Keratinocyte (primary cell): ENCODE results near the gene SLC25A39. TPM values are rescaled to one million over a fixed set of nuclear protein-coding genes. Genes with fewer than 3 reads are reported as not detected.

ENCODE experiments used
- DNase-seq: peaks from one replicate; pipeline ENCODE4 v3.0.0-alpha.2; 2011; ENCODE audit warnings: low read depth, missing footprints, low spot score
- FAIRE-seq: peaks from 2 replicates; lab custom pipeline; 2011; peaks lifted over from hg19 to GRCh38; lab: Jason Lieb, UNC
- H2AFZ ChIP-seq: 2 replicates; pipeline ENCODE4 v1.6.0; 2012; ENCODE audit warnings: low read length, control low read depth, inconsistent platforms; ENCODE audit not compliant: control insufficient read depth
- H3K27ac ChIP-seq: 2 replicates; pipeline ENCODE4 v1.5.1; 2011; ENCODE audit warnings: low read length; ENCODE audit not compliant: control insufficient read depth, insufficient read depth
- H3K27me3 ChIP-seq: 3 replicates; pipeline ENCODE4 v1.6.0; 2011; ENCODE audit warnings: low read length; ENCODE audit not compliant: control insufficient read depth, insufficient read depth; ENCODE audit errors: extremely low read depth
- H3K36me3 ChIP-seq, 2 experiments: 2 replicates in 1 of 2; 3 replicates in 1 of 2; pipeline ENCODE4 v1.5.1; 2011; ENCODE audit warnings: low read length in 2 of 2, mild to moderate bottlenecking in 1 of 2; ENCODE audit not compliant: control insufficient read depth in 2 of 2, insufficient read depth in 2 of 2; ENCODE audit errors: extremely low read depth in 1 of 2
- H3K4me1 ChIP-seq: 3 replicates; pipeline ENCODE4 v1.5.1; 2011; ENCODE audit warnings: low read length; ENCODE audit not compliant: control insufficient read depth, insufficient read depth; ENCODE audit errors: extremely low read depth
- H3K4me2 ChIP-seq: 3 replicates; pipeline ENCODE4 v1.6.0; 2011; ENCODE audit warnings: low read depth, low read length; ENCODE audit not compliant: control insufficient read depth, insufficient read depth; ENCODE audit errors: extremely low read depth
- H3K4me3 ChIP-seq, 3 experiments: fragments of 200-600 bp in 1 of 3; sonication (generic) in 1 of 3; 2 replicates in 2 of 3; 3 replicates in 1 of 3; pipeline ENCODE4 v1.5.1; 2011 to 2016; ENCODE audit warnings: low read length in 3 of 3, mild to moderate bottlenecking in 3 of 3, control low read depth in 2 of 3, inconsistent platforms in 1 of 3, low read depth in 1 of 3, mixed read lengths in 1 of 3, mixed run types in 1 of 3, moderate library complexity in 1 of 3; ENCODE audit not compliant: control insufficient read depth in 2 of 3, insufficient read depth in 2 of 3; ENCODE audit errors: extremely low read depth in 1 of 3
- H3K79me2 ChIP-seq: 2 replicates; pipeline ENCODE4 v1.6.0; 2012; ENCODE audit warnings: low read length; ENCODE audit not compliant: control insufficient read depth, insufficient read depth
- H3K9ac ChIP-seq: 3 replicates; pipeline ENCODE4 v1.6.0; 2011; ENCODE audit warnings: low read length; ENCODE audit not compliant: control insufficient read depth, insufficient read depth; ENCODE audit errors: extremely low read depth
- H3K9me1 ChIP-seq: 3 replicates; pipeline ENCODE4 v1.6.0; 2011; ENCODE audit warnings: low read length; ENCODE audit not compliant: control insufficient read depth, insufficient read depth; ENCODE audit errors: extremely low read depth
- H3K9me3 ChIP-seq: 2 replicates; pipeline ENCODE4 v1.5.1; 2012; ENCODE audit warnings: low read depth, low read length; ENCODE audit not compliant: control insufficient read depth
- H4K20me1 ChIP-seq: 3 replicates; pipeline ENCODE4 v1.6.0; 2011; ENCODE audit warnings: low read length; ENCODE audit not compliant: control insufficient read depth, insufficient read depth; ENCODE audit errors: extremely low read depth
- CTCF ChIP-seq, 3 experiments: IDR thresholded peaks in 1 of 3; conservative IDR thresholded peaks in 1 of 3; optimal IDR thresholded peaks in 1 of 3; 2 replicates in 2 of 3; 3 replicates in 1 of 3; pipeline versions ENCODE3 to v1.5.1; 2011; ENCODE audit warnings: low read length in 3 of 3, mild to moderate bottlenecking in 3 of 3, moderate library complexity in 2 of 3, control low read depth in 1 of 3, inconsistent platforms in 1 of 3; ENCODE audit not compliant: insufficient read depth in 2 of 3; ENCODE audit errors: extremely low read depth in 1 of 3
- EZH2 ChIP-seq: IDR thresholded peaks from one replicate; pipeline ENCODE4 v1.6.1; 2012; ENCODE audit warnings: inconsistent platforms, mild to moderate bottlenecking, low read length, moderate library complexity
- dilution Hi-C: fragments of 300-500 bp; cut with MboI; formaldehyde crosslinking; loops from one replicate; pipeline ENCODE4 v1.7.0; 2020; ENCODE audit warnings: low sequenced_read_pairs; ENCODE audit not compliant: extremely low pct_ligation_motif_present
- polyA plus RNA-seq, 5 experiments: library from polyadenylated mRNA; depleted of rRNA in 3 of 5; stranded (reverse) in 3 of 5; stranded (forward) in 1 of 5; unstranded in 1 of 5; fragments of >200 nt; gene quantifications; 1 replicate in 1 of 5; 2 replicates in 3 of 5; 3 replicates in 1 of 5; pipeline versions ENCODE4 v1.2.1 to v1.2.3, GENCODE V29; 2011 to 2012; ENCODE audit warnings: missing spikeins in 2 of 5, low read depth in 1 of 5, low replicate concordance in 1 of 5

The SLC25A39 gene
- polyA plus RNA-seq, 1 donor (not counting 4 experiments of a cell fraction or from before 2014, with no cell fraction given): 108 TPM

GRCh38 chr17:44281570-44281969, 43.1 kb downstream of the SLC25A39 start:
- Histone ChIP-seq H3K79me2 (no peaks in the 10 kb centered on the region), H3K9ac (no peak overlapping the region), H3K4me1 (no peaks in the 10 kb centered on the region), H3K27ac (no peak overlapping the region), H2AFZ (no peak overlapping the region), H3K4me2 (no peak overlapping the region), H3K9me1 (no peaks in the 10 kb centered on the region), H3K36me3 (no peaks in the 10 kb centered on the region), H3K4me3 (no peak overlapping the region), H3K9me3 (no peaks in the 10 kb centered on the region), H3K27me3 (no peaks in the 10 kb centered on the region), H4K20me1 (no peaks in the 10 kb centered on the region)
- FAIRE-seq: no peak
- TF ChIP-seq EZH2 (no peak), CTCF (optimal IDR thresholded peaks at IDR 0.05 in 1 of 3, IDR thresholded peaks at IDR 0.05 in 1 of 3, conservative IDR thresholded peaks at IDR 0.05 in 1 of 3; ENCODE audit: extremely low read depth in 1 of 3, insufficient read depth in 2 of 3, low read length in 3 of 3) (no peak)
- no peak for DNase-seq
- dilution Hi-C loops: no loop called here

DNA sequence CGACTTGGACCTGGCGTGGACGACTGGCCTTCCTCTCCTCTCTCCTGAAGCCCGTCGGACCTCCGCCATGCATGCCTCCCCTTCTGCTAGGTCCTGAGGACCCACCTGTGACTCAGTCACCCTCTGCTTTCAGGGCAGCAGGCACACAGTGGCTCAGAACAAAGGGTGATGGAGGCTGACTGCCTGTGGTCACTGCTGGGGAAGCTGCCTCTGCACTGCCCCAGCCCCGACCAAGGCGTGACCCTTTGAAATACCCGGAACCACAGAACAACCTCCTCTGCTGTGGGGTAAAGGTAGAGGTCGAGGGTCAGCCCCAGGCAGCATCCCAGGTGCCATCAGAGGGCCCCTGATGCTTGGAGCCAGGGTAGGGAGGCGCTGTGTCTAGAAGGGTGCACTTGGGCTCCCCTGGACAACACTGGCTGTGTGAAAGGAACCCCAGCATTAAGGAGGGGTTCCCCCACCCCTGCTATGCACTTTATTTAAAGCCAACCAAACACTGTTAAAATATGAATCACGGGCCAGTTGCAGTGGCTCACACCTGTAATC, 44.2 kb downstream of the SLC25A39 start:
- no peak overlapping the region for H3K4me3 ChIP-seq
- H3K27me3 ChIP-seq: no peaks in the 10 kb centered on the region
- DNase-seq (no peak), FAIRE-seq (no peak)
- no peaks in the 10 kb centered on the region for H3K79me2 ChIP-seq
- H3K27ac ChIP-seq: no peak overlapping the region
- H3K36me3 ChIP-seq: no peaks in the 10 kb centered on the region
- dilution Hi-C loops: no loop called here
- no peak overlapping the region for H2AFZ ChIP-seq
- no peaks in the 10 kb centered on the region for H3K9me1 ChIP-seq
- no peaks in the 10 kb centered on the region for H4K20me1 ChIP-seq
- H3K4me1 ChIP-seq: no peaks in the 10 kb centered on the region
- no peak overlapping the region for H3K4me2 ChIP-seq
- H3K9me3 ChIP-seq: no peaks in the 10 kb centered on the region
- no peak overlapping the region for H3K9ac ChIP-seq
- TF ChIP-seq EZH2: no peak
- no peak for TF ChIP-seq CTCF (optimal IDR thresholded peaks at IDR 0.05 in 1 of 3, IDR thresholded peaks at IDR 0.05 in 1 of 3, conservative IDR thresholded peaks at IDR 0.05 in 1 of 3; ENCODE audit: extremely low read depth in 1 of 3, insufficient read depth in 2 of 3, low read length in 3 of 3)
